Measurements from ENCODE around the gene POMT2.

The POMT2 gene

GRCh38 chr14:77325746-77326094 is 5.0 kb upstream of the POMT2 start:
- no peak for TF ChIP-seq CTCF (IDR thresholded peaks at IDR 0.05; ENCODE audit: poor library complexity, severe bottlenecking)
- no peak overlapping the region for H3K4me3 ChIP-seq (ENCODE audit: severe bottlenecking)
- no peaks in the 10 kb centered on the region for H3K27me3 ChIP-seq (ENCODE audit: insufficient read depth, poor library complexity, severe bottlenecking)
- no peak overlapping the region for H3K27ac ChIP-seq (ENCODE audit: poor library complexity, severe bottlenecking)
- H3K4me1 ChIP-seq (ENCODE audit: insufficient read depth, poor library complexity, severe bottlenecking) = peaks cover 4% of the 10 kb centered on the region
- DNase-seq (ENCODE audit: low spot score) (peak; percentile 42), ATAC-seq (ENCODE audit: low read depth) (no peak)
- no peaks in the 10 kb centered on the region for H3K9me3 ChIP-seq (ENCODE audit: severe bottlenecking)
- H3K36me3 ChIP-seq (ENCODE audit: low read depth) = no peaks in the 10 kb centered on the region

- no peak for TF ChIP-seq CTCF (IDR thresholded peaks at IDR 0.05; ENCODE audit: poor library complexity, severe bottlenecking)
- Histone ChIP-seq H3K9me3 (ENCODE audit: severe bottlenecking) (no peaks in the 10 kb centered on the region), H3K4me3 (ENCODE audit: severe bottlenecking) (no peak overlapping the region), H3K36me3 (ENCODE audit: low read depth) (no peaks in the 10 kb centered on the region), H3K4me1 (ENCODE audit: insufficient read depth, poor library complexity, severe bottlenecking) (peaks cover 4% of the 10 kb centered on the region), H3K27me3 (ENCODE audit: insufficient read depth, poor library complexity, severe bottlenecking) (no peaks in the 10 kb centered on the region), H3K27ac (ENCODE audit: poor library complexity, severe bottlenecking) (no peak overlapping the region)
- peak; percentile 47 for DNase-seq (ENCODE audit: low spot score)
- ATAC-seq (ENCODE audit: low read depth) = no peak
These were observed 4.4 kb upstream of the POMT2 start for GRCh38 chr14:77324816-77325745.

GRCh38 chr14:77324289-77324688 is 3.6 kb upstream of the POMT2 start:
- H3K4me3 ChIP-seq (ENCODE audit: severe bottlenecking) = no peak overlapping the region
- H3K27me3 ChIP-seq (ENCODE audit: insufficient read depth, poor library complexity, severe bottlenecking) = no peaks in the 10 kb centered on the region
- no peaks in the 10 kb centered on the region for H3K36me3 ChIP-seq (ENCODE audit: low read depth)
- TF ChIP-seq CTCF (IDR thresholded peaks at IDR 0.05; ENCODE audit: poor library complexity, severe bottlenecking) = no peak
- no peaks in the 10 kb centered on the region for H3K9me3 ChIP-seq (ENCODE audit: severe bottlenecking)
- ATAC-seq (ENCODE audit: low read depth) = no peak
- peaks cover 10% of the 10 kb centered on the region for H3K4me1 ChIP-seq (ENCODE audit: insufficient read depth, poor library complexity, severe bottlenecking)
- H3K27ac ChIP-seq (ENCODE audit: poor library complexity, severe bottlenecking) = no peak overlapping the region
- DNase-seq (ENCODE audit: low spot score) = peak; percentile 16

GRCh38 chr14:77323571-77323970 is 2.9 kb upstream of the POMT2 start:
- no peak for DNase-seq (ENCODE audit: low spot score)
- no peaks in the 10 kb centered on the region for H3K36me3 ChIP-seq (ENCODE audit: low read depth)
- no peaks in the 10 kb centered on the region for H3K27me3 ChIP-seq (ENCODE audit: insufficient read depth, poor library complexity, severe bottlenecking)
- no peak for TF ChIP-seq CTCF (IDR thresholded peaks at IDR 0.05; ENCODE audit: poor library complexity, severe bottlenecking)
- no peak for ATAC-seq (ENCODE audit: low read depth)
- no peak overlapping the region for H3K4me3 ChIP-seq (ENCODE audit: severe bottlenecking)
- H3K9me3 ChIP-seq (ENCODE audit: severe bottlenecking) = no peaks in the 10 kb centered on the region
- H3K4me1 ChIP-seq (ENCODE audit: insufficient read depth, poor library complexity, severe bottlenecking) = peaks cover 10% of the 10 kb centered on the region
- H3K27ac ChIP-seq (ENCODE audit: poor library complexity, severe bottlenecking) = no peak overlapping the region

- no peak for ATAC-seq (ENCODE audit: low read depth)
- no peak for DNase-seq (ENCODE audit: low spot score)
- Histone ChIP-seq H3K9me3 (ENCODE audit: severe bottlenecking) (no peaks in the 10 kb centered on the region), H3K4me1 (ENCODE audit: insufficient read depth, poor library complexity, severe bottlenecking) (peaks cover 10% of the 10 kb centered on the region), H3K36me3 (ENCODE audit: low read depth) (no peaks in the 10 kb centered on the region), H3K4me3 (ENCODE audit: severe bottlenecking) (no peak overlapping the region), H3K27me3 (ENCODE audit: insufficient read depth, poor library complexity, severe bottlenecking) (no peaks in the 10 kb centered on the region), H3K27ac (ENCODE audit: poor library complexity, severe bottlenecking) (no peak overlapping the region)
- TF ChIP-seq CTCF (IDR thresholded peaks at IDR 0.05; ENCODE audit: poor library complexity, severe bottlenecking) = no peak
These were observed 2.3 kb upstream of the POMT2 start for GRCh38 chr14:77322951-77323350.
